Hepatic stellate cell (primary cell): ENCODE measurements around the gene LMNTD1.
"Not testable (repeated sequence)": the region's sequence is repeated elsewhere in the genome, so short reads cannot be mapped to it uniquely, and the experiment has no call there.

ENCODE experiments used
- DNase-seq: peaks from one replicate; pipeline ENCODE4 v3.0.0; 2011; ENCODE audit warnings: low spot score

LMNTD1 gene

GRCh38 chr12:25553098-25553497, at the start of gene LMNTD1:
LMNTD1 (minus strand) TSS chr12:25553283; CDS start chr12:25552959, 324 bp downstream.
- DNase-seq, result peak; percentile 27

DNA sequence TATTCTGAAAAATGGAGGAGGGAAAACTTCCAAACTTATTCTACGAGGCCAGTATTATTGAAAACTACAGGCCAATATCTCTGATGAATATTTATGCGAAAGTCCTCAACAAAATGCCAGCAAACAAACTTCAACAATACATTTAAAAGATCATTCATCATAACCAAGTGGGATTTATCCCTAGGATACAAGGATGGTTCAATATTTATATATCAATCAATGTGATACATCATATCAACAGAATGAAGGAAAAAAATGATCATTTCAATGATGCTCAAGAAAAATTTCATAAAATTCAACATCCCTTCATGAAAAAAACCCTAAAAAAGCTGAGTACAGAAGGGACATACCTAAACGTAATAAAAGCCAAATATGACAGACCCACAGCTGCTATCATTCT, 45.9 kb upstream of the LMNTD1 start:
- DNase-seq, result no peak

- not testable (repeated sequence) for DNase-seq
Measured at GRCh38 chr12:25595496-25595895, 42.4 kb upstream of the LMNTD1 start.

DNA sequence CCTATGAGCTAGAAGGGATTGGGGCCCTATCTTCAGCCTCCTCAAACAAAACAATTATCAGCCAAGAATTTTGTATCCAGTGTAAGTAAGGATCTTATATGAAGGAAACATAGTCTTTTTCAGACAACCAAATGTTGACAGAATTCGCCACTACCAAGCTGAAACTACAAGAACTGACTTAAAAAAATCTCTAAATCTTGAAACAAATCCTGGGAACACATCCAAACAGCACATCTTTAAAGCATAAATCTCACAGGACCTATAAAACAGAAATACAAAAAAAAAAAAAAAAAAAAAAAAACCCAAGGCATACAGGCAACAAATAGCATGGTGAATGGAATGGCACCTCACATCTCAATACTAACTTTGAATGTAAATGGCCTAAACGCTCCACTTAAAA, 41.3 kb upstream of the LMNTD1 start:
- no peak for DNase-seq

GRCh38 chr12:25592725-25593495, 39.8 kb upstream of the LMNTD1 start:
- no peak for DNase-seq

DNA sequence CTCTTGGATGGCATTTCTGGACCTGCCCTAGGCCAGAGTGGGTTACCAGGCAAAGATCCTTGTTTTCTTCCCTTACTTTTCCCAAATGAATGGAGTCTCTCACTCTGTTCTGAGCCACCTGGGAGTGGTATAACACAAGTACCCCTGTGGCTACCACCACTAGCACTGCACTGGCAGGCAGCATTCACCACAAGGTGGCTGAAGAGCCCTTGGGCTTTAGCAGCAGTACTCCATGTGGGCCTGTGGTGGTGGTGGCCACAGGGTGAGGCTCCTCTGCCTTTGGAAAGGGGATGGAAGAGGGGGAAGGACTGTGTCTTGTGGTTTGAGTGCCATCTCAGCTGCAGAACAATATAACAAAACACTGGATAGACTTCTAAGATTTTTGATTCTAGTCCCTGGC, 38.1 kb upstream of the LMNTD1 start:
- DNase-seq, result no peak

DNA sequence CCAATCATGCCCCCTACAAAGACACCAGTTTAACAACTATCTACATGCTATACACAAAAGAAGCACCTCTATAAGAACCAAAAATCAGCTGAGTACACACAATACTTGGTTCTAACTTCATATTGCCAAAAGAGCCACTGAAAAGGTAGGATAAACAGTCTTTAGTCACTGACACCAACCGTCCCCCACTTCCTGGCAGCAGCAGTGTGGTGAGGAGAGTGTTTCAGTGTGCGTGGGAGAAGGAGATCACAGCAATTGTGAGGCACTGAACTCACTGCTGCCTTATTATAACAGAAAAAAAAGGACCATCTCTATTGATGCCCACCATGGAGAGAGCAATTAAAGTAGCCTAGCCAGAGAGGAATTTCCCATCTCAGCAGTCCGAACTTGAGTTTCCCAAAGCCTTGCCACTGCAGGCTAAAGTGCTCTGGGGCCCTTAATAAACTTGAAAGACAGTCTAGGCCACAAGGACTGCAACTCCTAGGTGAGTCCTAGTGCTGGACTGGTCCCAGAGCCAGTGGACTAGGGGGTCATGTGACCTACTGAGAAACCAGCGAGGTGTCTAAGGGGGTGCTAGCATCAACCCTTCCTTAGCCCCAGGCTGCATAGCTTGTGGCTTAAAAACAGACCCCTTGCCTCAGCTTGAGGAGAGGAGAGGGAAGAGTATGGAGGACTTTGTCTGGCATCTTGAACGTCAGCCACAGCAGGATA, 37.1 kb upstream of the LMNTD1 start:
- DNase-seq, result no peak

GRCh38 chr12:25587346-25587745, 34.3 kb upstream of the LMNTD1 start:
- no peak for DNase-seq

DNA sequence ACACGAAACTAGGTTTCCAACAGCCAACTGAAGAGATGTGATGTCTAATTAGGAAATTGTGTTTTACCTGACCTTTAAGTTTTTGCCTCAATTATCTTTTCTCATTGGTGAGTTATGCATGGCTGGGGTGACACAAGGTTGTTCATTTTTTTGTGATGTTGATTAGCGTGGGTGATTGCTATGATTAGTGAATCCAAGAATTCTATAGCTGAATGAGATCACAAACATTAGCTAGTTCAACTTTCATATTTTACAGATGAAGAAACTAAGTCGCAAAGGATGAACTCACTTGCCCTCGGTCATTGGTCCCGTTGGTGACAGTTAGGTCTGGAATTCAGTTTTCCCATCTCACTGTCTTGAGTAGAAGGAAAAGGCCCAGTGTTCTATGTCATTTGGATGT, 32.6 kb upstream of the LMNTD1 start:
- DNase-seq, result no peak

- no peak for DNase-seq
Measured at GRCh38 chr12:25585021-25585523, 32.0 kb upstream of the LMNTD1 start.

- no peak for DNase-seq
Measured at GRCh38 chr12:25584596-25584995, 31.5 kb upstream of the LMNTD1 start.

DNA sequence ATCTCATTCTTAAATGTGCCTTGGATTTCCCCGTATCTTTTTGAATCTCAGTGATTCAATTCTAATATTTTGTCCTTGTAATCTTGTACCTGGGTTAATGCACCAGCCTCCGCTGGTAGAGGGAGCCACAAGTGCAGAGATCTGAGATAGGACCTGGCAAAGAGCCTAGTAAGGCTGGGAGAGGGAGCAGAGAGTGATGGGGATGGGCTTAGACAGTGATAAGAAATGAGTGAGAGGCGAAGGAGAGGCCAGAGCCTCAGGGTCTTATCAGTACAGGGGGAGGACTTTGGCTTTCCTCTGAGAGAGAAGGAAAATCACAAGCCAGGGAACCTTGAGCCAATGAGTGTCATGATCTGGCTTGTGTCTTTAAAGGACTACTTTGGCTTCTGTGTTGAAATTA, 30.5 kb upstream of the LMNTD1 start:
- no peak for DNase-seq

DNA sequence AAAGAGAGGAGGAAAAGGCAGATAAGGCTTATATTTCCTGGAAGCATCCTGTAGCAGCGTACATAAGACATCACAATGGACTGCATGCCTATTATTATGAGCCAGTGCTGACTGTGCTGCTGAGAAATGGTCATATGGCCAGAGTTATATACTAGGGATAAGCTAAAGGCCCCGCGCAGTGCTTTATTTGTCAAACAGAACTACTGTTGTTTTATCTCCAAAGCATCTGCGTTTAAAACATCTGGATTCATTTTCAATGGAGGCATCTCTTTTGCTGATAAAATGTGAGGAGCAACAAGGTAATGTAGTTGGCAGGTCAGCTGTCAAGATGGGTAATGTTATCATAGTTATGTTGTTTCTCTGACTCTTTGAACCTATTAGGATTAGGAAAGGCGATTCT, 28.0 kb upstream of the LMNTD1 start:
- no peak for DNase-seq

- no peak for DNase-seq
Measured at GRCh38 chr12:25578411-25579143, 25.5 kb upstream of the LMNTD1 start.

DNA sequence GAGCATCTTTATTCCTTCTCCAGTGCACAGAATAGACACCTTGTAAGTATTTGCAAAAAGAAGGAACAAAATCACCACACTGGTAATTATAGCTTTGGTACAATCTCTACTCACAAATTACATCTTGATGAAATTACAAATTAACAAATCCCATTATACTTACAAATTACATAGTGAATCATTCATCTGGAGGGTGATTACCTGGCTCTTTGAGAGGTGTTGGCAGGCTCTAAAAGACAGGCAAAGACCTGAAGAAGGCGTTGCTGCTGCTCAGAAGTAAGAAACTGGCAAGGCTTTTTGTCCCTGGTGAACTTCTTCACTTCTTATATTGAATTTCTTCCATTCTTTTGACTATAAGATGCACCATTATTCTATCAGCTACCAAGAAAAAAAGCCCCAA, 21.7 kb upstream of the LMNTD1 start:
- DNase-seq, result no peak

GRCh38 chr12:25573346-25573745, 20.3 kb upstream of the LMNTD1 start:
- DNase-seq, result no peak

GRCh38 chr12:25570418-25570817, 17.3 kb upstream of the LMNTD1 start:
- no peak for DNase-seq

DNA sequence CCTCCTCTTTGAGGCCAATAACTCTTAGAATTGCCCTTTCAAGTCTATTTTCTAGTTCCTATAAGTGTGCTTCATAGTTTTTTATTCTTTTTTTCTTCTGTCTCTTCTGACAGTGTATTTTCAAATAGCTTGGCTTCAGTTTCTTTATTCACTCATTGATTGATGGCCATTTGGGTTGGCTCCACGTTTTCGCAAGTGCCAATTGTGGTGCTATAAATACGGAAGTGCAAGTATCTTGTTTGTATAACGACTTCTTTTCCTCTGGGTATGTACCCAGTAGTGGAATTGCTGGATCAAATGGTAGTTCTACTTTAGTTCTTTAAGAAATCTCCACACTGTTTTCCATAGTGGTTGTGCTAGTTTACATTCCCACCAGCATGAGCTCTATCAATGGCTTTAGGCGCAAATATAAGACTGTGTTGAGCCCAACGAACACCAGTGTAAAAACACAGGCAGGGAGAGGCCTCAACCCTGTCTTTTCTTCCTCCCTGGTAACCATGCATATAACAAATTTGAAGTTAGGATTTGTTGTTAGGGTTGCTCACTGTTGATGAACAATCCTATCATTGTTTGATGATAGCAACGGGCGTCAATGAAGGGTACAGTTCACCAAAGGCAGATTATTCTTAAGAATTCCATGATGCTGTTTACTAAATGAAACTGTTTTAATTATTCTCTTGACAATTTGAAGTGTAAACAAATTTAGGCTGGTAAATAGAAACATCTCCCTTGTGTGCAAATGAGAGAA, 13.3 kb upstream of the LMNTD1 start:
- DNase-seq, result no peak

DNA sequence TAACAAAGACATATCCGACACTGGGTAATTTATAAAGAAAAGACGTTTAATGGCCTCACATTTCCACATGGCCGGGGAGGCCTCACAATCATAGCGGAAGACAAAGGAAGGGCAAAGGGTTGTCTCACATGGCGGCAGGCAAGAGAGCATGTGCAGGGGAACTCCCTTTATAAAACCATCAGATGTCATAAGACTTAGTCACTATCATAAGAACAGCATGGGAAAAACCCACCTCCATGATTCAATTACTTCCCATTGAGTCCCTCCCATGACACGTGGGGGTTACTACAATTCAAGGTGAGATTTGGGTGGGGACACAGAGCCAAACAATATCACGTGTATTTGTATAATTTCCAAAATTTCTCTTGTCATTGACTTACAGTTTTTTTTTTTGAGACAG, 5.5 kb upstream of the LMNTD1 start:
- no peak for DNase-seq

GRCh38 chr12:25557830-25558436, 4.8 kb upstream of the LMNTD1 start:
- DNase-seq, result no peak

DNA sequence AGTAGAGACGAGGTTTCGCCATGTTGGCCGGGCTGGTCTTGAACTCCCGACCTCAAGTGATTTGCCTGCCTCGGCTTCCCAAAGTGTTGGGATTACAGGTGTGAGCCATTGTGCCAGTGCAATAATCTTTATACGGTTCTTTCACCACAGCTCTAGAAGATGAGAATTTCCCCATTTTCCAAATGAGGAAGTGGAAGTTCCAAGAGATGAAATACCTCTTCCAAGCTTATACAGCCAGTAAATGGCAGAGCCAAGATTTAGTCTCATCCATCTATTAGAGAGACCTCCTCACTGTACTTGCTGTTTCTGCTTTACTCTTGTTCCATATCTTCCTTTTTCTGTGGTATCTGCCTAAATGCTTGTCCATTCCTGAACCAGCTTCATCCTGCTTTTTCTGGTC, 3.1 kb upstream of the LMNTD1 start:
- DNase-seq, result no peak

GRCh38 chr12:25552681-25553080, 402 bp downstream of the LMNTD1 start:
- peak; percentile 48 for DNase-seq
